ENCODE measurements around the gene C16orf95. TPM values are rescaled to one million over a fixed set of nuclear protein-coding genes. Genes with fewer than 3 reads are reported as not detected.
"Not testable (repeated sequence)": the region's sequence is repeated elsewhere in the genome, so short reads cannot be mapped to it uniquely, and the experiment has no call there.

C16orf95 gene
- total RNA-seq, 2 donors from 2014 or later: 0.91 to 8.0 TPM

GRCh38 chr16:87363771-87364455 lies 46.7 kb upstream of the C16orf95 start:
- no peaks in the 10 kb centered on the region for H3K4me1 ChIP-seq (replicated peaks)
- no peak for DNase-seq (ENCODE audit: low spot score)
- intact Hi-C loops (cut with DNase I): no loop called here
- no peaks in the 10 kb centered on the region for H3K27me3 ChIP-seq (replicated peaks; ENCODE audit: insufficient read depth)
- H3K36me3 ChIP-seq: peaks cover 0 to 11% of the 10 kb centered on the region in 2 donors
- 23% methylated on average over 17 of the region's 17 CpGs for WGBS
- peak overlapping the region; percentile 24 to 57 for H3K27ac ChIP-seq
- TF ChIP-seq CTCF (IDR thresholded peaks at IDR 0.05) (no peak), POLR2A (IDR thresholded peaks at IDR 0.05) (no peak), POLR2AphosphoS5 (IDR thresholded peaks at IDR 0.05) (peak; percentile 66)
- no peak overlapping the region for H3K4me3 ChIP-seq
- no peaks in the 10 kb centered on the region for H3K9me3 ChIP-seq

- DNase-seq (ENCODE audit: low spot score); H3K27me3 ChIP-seq (replicated peaks; ENCODE audit: insufficient read depth); H3K9me3 ChIP-seq; H3K4me1 ChIP-seq (replicated peaks); H3K4me3 ChIP-seq; intact Hi-C loops (cut with DNase I): not testable (repeated sequence)
- WGBS: 81% methylated on average over 13 of the region's 13 CpGs
- Histone ChIP-seq H3K27ac (peak overlapping the region in 1 of 2 donors; percentile 57), H3K36me3 (peaks cover 0 to 11% of the 10 kb centered on the region in 2 donors)
These were observed 45.8 kb upstream of the C16orf95 start for GRCh38 chr16:87362828-87363559.

- Histone ChIP-seq H3K4me3 (no peak overlapping the region), H3K4me1 (replicated peaks) (no peaks in the 10 kb centered on the region), H3K27me3 (replicated peaks; ENCODE audit: insufficient read depth) (no peaks in the 10 kb centered on the region), H3K9me3 (no peaks in the 10 kb centered on the region), H3K36me3 (peaks cover 0 to 11% of the 10 kb centered on the region in 2 donors), H3K27ac (no peak overlapping the region)
- DNase-seq (ENCODE audit: low spot score): no peak
- TF ChIP-seq POLR2AphosphoS5 (IDR thresholded peaks at IDR 0.05) (no peak), CTCF (IDR thresholded peaks at IDR 0.05) (no peak), POLR2A (IDR thresholded peaks at IDR 0.05) (no peak)
- WGBS: 94% methylated on average over 8 of the region's 8 CpGs
- intact Hi-C loops (cut with DNase I): no loop called here
These were observed 44.9 kb upstream of the C16orf95 start for GRCh38 chr16:87361916-87362619.

GRCh38 chr16:87360862-87361610 lies 43.8 kb upstream of the C16orf95 start:
- no peak overlapping the region for H3K27ac ChIP-seq
- H3K4me1 ChIP-seq (replicated peaks): no peaks in the 10 kb centered on the region
- peaks cover 0 to 11% of the 10 kb centered on the region in 2 donors for H3K36me3 ChIP-seq
- intact Hi-C loops (cut with DNase I): no loop called here
- 97% methylated on average over 16 of the region's 16 CpGs for WGBS
- no peak for TF ChIP-seq CTCF (IDR thresholded peaks at IDR 0.05)
- no peak for DNase-seq (ENCODE audit: low spot score)
- H3K27me3 ChIP-seq (replicated peaks; ENCODE audit: insufficient read depth): no peaks in the 10 kb centered on the region
- H3K9me3 ChIP-seq: no peaks in the 10 kb centered on the region
- H3K4me3 ChIP-seq: no peak overlapping the region

- DNase-seq (ENCODE audit: low spot score): no peak
- H3K4me1 ChIP-seq (replicated peaks): no peaks in the 10 kb centered on the region
- intact Hi-C loops (cut with DNase I): no loop called here
- H3K27me3 ChIP-seq (replicated peaks; ENCODE audit: insufficient read depth): no peaks in the 10 kb centered on the region
- H3K4me3 ChIP-seq: no peak overlapping the region
- TF ChIP-seq CTCF (IDR thresholded peaks at IDR 0.05) (no peak), POLR2AphosphoS5 (IDR thresholded peaks at IDR 0.05) (no peak), POLR2A (IDR thresholded peaks at IDR 0.05) (no peak)
- H3K9me3 ChIP-seq: no peaks in the 10 kb centered on the region
- 92% methylated on average over 7 of the region's 7 CpGs for WGBS
- no peak overlapping the region for H3K27ac ChIP-seq
- H3K36me3 ChIP-seq: peaks cover 0 to 11% of the 10 kb centered on the region in 2 donors
These were observed 41.9 kb upstream of the C16orf95 start for GRCh38 chr16:87359121-87359520.

All from prostate gland (tissue), 2 donors.